ENCODE data around the gene TESPA1. TPM values are rescaled to one million over a fixed set of nuclear protein-coding genes. Genes with fewer than 3 reads are reported as not detected.

Gene TESPA1
- total and polyA plus RNA-seq, 2 of the 4 experiments (the other 2 are of a cell fraction), result not detected

GRCh38 chr12:54993181-54993835, 8.7 kb upstream of the TESPA1 start:
- Histone ChIP-seq H4K8ac (ENCODE audit: low read depth in 2 of 2, low read length in 2 of 2) (no peak overlapping the region), H2BK20ac (ENCODE audit: low read depth, low read length) (no peak overlapping the region), H2AK9ac (replicated peaks; ENCODE audit: low read depth, low read length, poor library complexity) (no peak overlapping the region), H2AK5ac (ENCODE audit: low read depth, low read length) (no peak overlapping the region), H3K4me2 (ENCODE audit: low read depth, low read length) (no peak overlapping the region), H3K27me3 (ENCODE audit: control insufficient read depth, insufficient read depth, low read length) (no peaks in the 10 kb centered on the region), H3K4me3 (ENCODE audit: insufficient read depth, low read depth, low read length) (no peak overlapping the region), H3K23ac (ENCODE audit: low read depth, low read length) (no peak overlapping the region), H3K79me1 (ENCODE audit: low read depth in 1 of 2, low read length in 2 of 2) (no peaks in the 10 kb centered on the region), H3K4ac (ENCODE audit: low read depth, low read length) (no peak overlapping the region), H2BK5ac (ENCODE audit: low read depth, low read length, poor library complexity, severe bottlenecking) (no peak overlapping the region), H4K5ac (ENCODE audit: low read depth, low read length) (no peak overlapping the region), H3K27ac (ENCODE audit: insufficient read depth, low read length) (no peak overlapping the region), H3K18ac (ENCODE audit: low read depth, low read length) (no peak overlapping the region), H3K56ac (ENCODE audit: extremely low read depth, insufficient read depth, low read length) (no peak overlapping the region), H3K9me3 (ENCODE audit: control insufficient read depth, insufficient read depth, low read length) (no peaks in the 10 kb centered on the region), H3K9ac (ENCODE audit: low read depth, low read length) (no peak overlapping the region), H4K20me1 (ENCODE audit: insufficient read depth, low read length) (no peaks in the 10 kb centered on the region), H3K9me1 (ENCODE audit: insufficient read depth, low read length) (no peaks in the 10 kb centered on the region), H2BK120ac (ENCODE audit: low read depth, low read length) (no peak overlapping the region), H3K36me3 (ENCODE audit: control insufficient read depth, insufficient read depth, low read length) (no peaks in the 10 kb centered on the region), H4K91ac (ENCODE audit: insufficient read depth, low read depth, low read length) (no peak overlapping the region), H3K4me1 (ENCODE audit: control insufficient read depth, insufficient read depth, low read length) (no peaks in the 10 kb centered on the region), H2BK15ac (ENCODE audit: low read depth, low read length) (no peak overlapping the region), H2AFZ (replicated peaks; ENCODE audit: low read length, poor library complexity) (no peak overlapping the region), H3K14ac (replicated peaks; ENCODE audit: low read depth, low read length) (no peak overlapping the region)
- dilution Hi-C loops (cut with HindIII; ENCODE audit: low sequenced_read_pairs, unreplicated experiment) (no loop called here), in situ Hi-C loops (cut with MboI; ENCODE audit: low sequenced_read_pairs) (loop anchor here (5.0 kb wide), 1 partner anchor 79 kb away; no protein-coding TSS in a partner anchor), intact Hi-C loops (cut with micrococcal nuclease) (loop anchor here (1.0 to 5.0 kb wide), 4 partner anchors 75 to 624 kb away; no protein-coding TSS in a partner anchor)
- ChIA-PET CTCF (interaction anchor here (0.6 to 2.6 kb wide), 12 partner anchors 14 to 149 kb away, joined by 3 to 19 read pairs (median 4); no protein-coding TSS in a partner anchor), POLR2A (ENCODE audit: unreplicated experiment) (no interaction called here)
- TF ChIP-seq BHLHE40 (IDR thresholded peaks at IDR 0.05; ENCODE audit: low read depth, low read length), result no peak
- TF ChIP-seq SMC3 (IDR thresholded peaks at IDR 0.05; ENCODE audit: low read depth, low read length), result peak; percentile 68
- TF ChIP-seq CTCF (conservative IDR thresholded peaks at IDR 0.05; ENCODE audit: low read depth, low read length), result peak; percentile 76
- peak; percentile 74 for TF ChIP-seq RAD21 (IDR thresholded peaks at IDR 0.05; ENCODE audit: low read length)
- ATAC-seq (ENCODE audit: low read depth) (peak; percentile 96), DNase-seq (peak; percentile 60)
- 0% methylated on average over 1 of the region's 12 CpGs; no CpG with 5 or more reads in 1 of the 2 experiments for WGBS, 2 experiments (ENCODE audit: extremely low coverage in 2 of 2, insufficient read length in 1 of 2)
- BruUV-seq (replicated peaks), result no TSS peak

Measured in IMR-90 (cell line).